ENCODE measurements around the gene TINAG. TPM values are rescaled to one million over a fixed set of nuclear protein-coding genes. Genes with fewer than 3 reads are reported as not detected.

The TINAG gene
- polyA plus RNA-seq, 6 donors from 2014 or later: not detected

- Mint-ChIP-seq H3K36me3 (no peaks in the 10 kb centered on the region), H3K27me3 (no peaks in the 10 kb centered on the region), H3K4me1 (no peaks in the 10 kb centered on the region), H3K4me3 (no peak overlapping the region), H3K27ac (peak overlapping the region in 1 of 6 donors; percentile 7), H3K9me3 (peaks cover 0 to 12% (median 4%) of the 10 kb centered on the region in 7 donors)
- DNase-seq (no peak), ATAC-seq (ENCODE audit: low read depth in 2 of 2) (no peak)
These were observed 107.3 kb downstream of the TINAG start for GRCh38 chr6:54415517-54415916.

DNA sequence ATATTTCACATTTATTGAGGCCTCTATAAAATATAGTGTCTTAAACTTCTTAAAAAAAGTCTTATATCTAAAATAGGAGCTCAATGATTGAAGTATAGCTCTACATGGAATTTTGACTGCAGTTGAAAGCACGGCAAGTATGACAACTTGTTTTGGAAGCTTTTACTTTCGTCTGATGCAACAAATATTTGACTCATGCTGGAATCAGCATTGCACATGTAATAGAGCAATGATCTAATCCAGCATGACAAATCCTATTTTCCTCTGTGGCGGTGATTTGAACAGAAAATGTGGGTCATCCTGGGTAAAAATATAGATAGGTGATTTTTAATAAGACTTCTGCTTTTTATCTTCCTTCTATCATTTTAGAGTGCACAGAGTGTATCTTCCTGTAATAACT is 111.6 kb downstream of the TINAG start:
- Mint-ChIP-seq H3K27ac (no peak overlapping the region), H3K36me3 (no peaks in the 10 kb centered on the region), H3K4me1 (no peaks in the 10 kb centered on the region), H3K9me3 (peaks cover 0 to 10% (median 3%) of the 10 kb centered on the region in 7 donors), H3K4me3 (no peak overlapping the region), H3K27me3 (no peaks in the 10 kb centered on the region)
- DNase-seq (no peak), ATAC-seq (ENCODE audit: low read depth in 2 of 2) (no peak)

GRCh38 chr6:54426995-54427394 is 118.8 kb downstream of the TINAG start:
- peaks cover 0 to 9% (median 2%) of the 10 kb centered on the region in 7 donors for H3K9me3 Mint-ChIP-seq
- no peaks in the 10 kb centered on the region for H3K4me1 Mint-ChIP-seq
- DNase-seq: no peak
- no peak for ATAC-seq (ENCODE audit: low read depth in 2 of 2)
- no peak overlapping the region for H3K4me3 Mint-ChIP-seq
- H3K27ac Mint-ChIP-seq: no peak overlapping the region
- H3K27me3 Mint-ChIP-seq: no peaks in the 10 kb centered on the region
- H3K36me3 Mint-ChIP-seq: no peaks in the 10 kb centered on the region

- Mint-ChIP-seq H3K4me1 (no peaks in the 10 kb centered on the region), H3K27ac (no peak overlapping the region), H3K4me3 (no peak overlapping the region), H3K36me3 (no peaks in the 10 kb centered on the region), H3K27me3 (no peaks in the 10 kb centered on the region), H3K9me3 (peaks cover 0 to 7% (median 3%) of the 10 kb centered on the region in 7 donors)
- DNase-seq (no peak), ATAC-seq (ENCODE audit: low read depth in 2 of 2) (no peak)
These were observed 119.2 kb downstream of the TINAG start for GRCh38 chr6:54427396-54427937.

- H3K4me1 Mint-ChIP-seq: no peaks in the 10 kb centered on the region
- H3K36me3 Mint-ChIP-seq: no peaks in the 10 kb centered on the region
- no peak overlapping the region for H3K27ac Mint-ChIP-seq
- no peak overlapping the region for H3K4me3 Mint-ChIP-seq
- ATAC-seq (ENCODE audit: low read depth in 2 of 2) (no peak), DNase-seq (no peak)
- peaks cover 0 to 4% (median 2%) of the 10 kb centered on the region in 7 donors for H3K9me3 Mint-ChIP-seq
- no peaks in the 10 kb centered on the region for H3K27me3 Mint-ChIP-seq
These were observed 120.2 kb downstream of the TINAG start for GRCh38 chr6:54428431-54428830.

DNA sequence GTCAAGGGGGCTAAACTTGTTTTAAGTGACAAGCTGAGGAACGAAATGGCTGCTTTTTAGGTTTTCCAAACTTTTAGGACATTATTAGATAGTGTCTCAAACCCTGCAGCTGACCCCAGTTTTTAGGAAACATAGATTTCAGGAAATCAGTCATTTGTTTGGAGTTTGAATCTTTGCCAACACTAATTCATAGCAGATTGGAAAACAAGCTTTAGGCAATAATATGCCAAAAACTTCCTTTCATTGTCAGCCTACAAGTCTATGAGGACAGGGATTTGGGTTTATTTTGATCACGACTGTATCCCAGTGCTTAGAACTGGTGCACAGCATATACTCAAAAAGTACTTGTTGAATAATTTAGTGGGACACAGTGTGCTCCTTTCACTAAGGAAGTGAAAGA is 123.2 kb downstream of the TINAG start:
- H3K4me3 Mint-ChIP-seq: no peak overlapping the region
- peaks cover 0 to 5% (median 1%) of the 10 kb centered on the region in 7 donors for H3K9me3 Mint-ChIP-seq
- no peaks in the 10 kb centered on the region for H3K27me3 Mint-ChIP-seq
- H3K4me1 Mint-ChIP-seq: no peaks in the 10 kb centered on the region
- no peaks in the 10 kb centered on the region for H3K36me3 Mint-ChIP-seq
- no peak for DNase-seq
- H3K27ac Mint-ChIP-seq: no peak overlapping the region
- ATAC-seq (ENCODE audit: low read depth in 2 of 2): no peak

Other genes starting within 250 kb of the TINAG start
- gene MLIP, start 197.0 kb upstream of the TINAG start, polyA plus RNA-seq (ENCODE audit: low read depth in 6 of 6): not detected